Neural progenitor cell (in vitro differentiated cells): ENCODE data around the gene HERC2. TPM values are rescaled to one million over a fixed set of nuclear protein-coding genes. Genes with fewer than 3 reads are reported as not detected.

Experiments used
- DNase-seq: peaks from one replicate; pipeline ENCODE4 v3.0.0-alpha.2; 2016; ENCODE audit warnings: low spot score
- H2AFZ ChIP-seq: fragments of 200-600 bp; sonication (generic); replicated peaks from 2 replicates; pipeline ENCODE4 v1.6.1; 2016; ENCODE audit warnings: antibody characterized with exemption
- H3F3A ChIP-seq: fragments of 200-600 bp; sonication (generic); 2 replicates; pipeline ENCODE4 v1.6.1; 2016; ENCODE audit warnings: antibody characterized with exemption, low read depth
- H3K27ac ChIP-seq: fragments of 200-600 bp; sonication (generic); 2 replicates; pipeline ENCODE4 v1.5.1; 2016; ENCODE audit warnings: mild to moderate bottlenecking
- H3K27me3 ChIP-seq: fragments of 200-600 bp; sonication (generic); 2 replicates; pipeline ENCODE4 v1.6.1; 2016; ENCODE audit warnings: mild to moderate bottlenecking, moderate library complexity
- H3K36me3 ChIP-seq: fragments of 200-600 bp; sonication (generic); 2 replicates; pipeline ENCODE4 v1.5.1; 2016
- H3K4me1 ChIP-seq: fragments of 200-600 bp; sonication (generic); 2 replicates; pipeline ENCODE4 v1.6.1; 2016; ENCODE audit warnings: mixed run types
- H3K4me2 ChIP-seq: fragments of 200-600 bp; sonication (generic); 2 replicates; pipeline ENCODE4 v1.6.1; 2016
- H3K4me3 ChIP-seq: fragments of 200-600 bp; sonication (generic); 2 replicates; pipeline ENCODE4 v1.5.1; 2016
- H3K79me2 ChIP-seq: fragments of 200-600 bp; sonication (generic); 2 replicates; pipeline ENCODE4 v1.6.1; 2016; ENCODE audit warnings: low read depth
- H3K9ac ChIP-seq: fragments of 200-600 bp; sonication (generic); 2 replicates; pipeline ENCODE4 v1.6.1; 2016
- H3K9me3 ChIP-seq: fragments of 200-600 bp; sonication (generic); 2 replicates; pipeline ENCODE4 v1.5.1; 2016; ENCODE audit warnings: low read depth
- H4K20me1 ChIP-seq: fragments of 200-600 bp; sonication (generic); 2 replicates; pipeline ENCODE4 v1.6.1; 2016; ENCODE audit warnings: low read depth
- H3K27ac Mint-ChIP-seq: 3 replicates; pipeline ENCODE4 v1.8.0; 2021; ENCODE audit warnings: mixed read lengths
- H3K27me3 Mint-ChIP-seq: 2 replicates; pipeline ENCODE4 v1.8.0; 2022; ENCODE audit warnings: low read depth, mild to moderate bottlenecking, inconsistent platforms, moderate library complexity, mixed read lengths; ENCODE audit not compliant: insufficient read depth
- H3K36me3 Mint-ChIP-seq: 3 replicates; pipeline ENCODE4 v1.8.0; 2021; ENCODE audit warnings: mixed read lengths
- H3K4me1 Mint-ChIP-seq: 3 replicates; pipeline ENCODE4 v1.8.0; 2021; ENCODE audit warnings: mixed read lengths
- H3K4me3 Mint-ChIP-seq: 3 replicates; pipeline ENCODE4 v1.8.0; 2021; ENCODE audit warnings: mild to moderate bottlenecking, moderate library complexity, mixed read lengths
- H3K9me3 Mint-ChIP-seq: 3 replicates; pipeline ENCODE4 v1.8.0; 2020; ENCODE audit warnings: mixed read lengths
- CTCF ChIP-seq: fragments of 200-600 bp; sonication (generic); IDR thresholded peaks from 2 replicates; pipeline ENCODE4 v1.5.1; 2017; ENCODE audit warnings: antibody characterized with exemption, mild to moderate bottlenecking
- EZH2 ChIP-seq: fragments of 200-600 bp; sonication (generic); IDR thresholded peaks from 2 replicates; pipeline ENCODE4 v1.6.1; 2017; ENCODE audit warnings: antibody characterized with exemption, mild to moderate bottlenecking, moderate library complexity
- EZH2phosphoT487 ChIP-seq: fragments of 200-600 bp; sonication (generic); IDR thresholded peaks from 2 replicates; pipeline ENCODE4 v1.6.1; 2017; ENCODE audit warnings: antibody characterized with exemption
- total RNA-seq: library from RNA; depleted of rRNA; stranded (reverse); fragments of >200 nt; gene quantifications from 2 replicates; pipeline ENCODE4 v1.2.3, GENCODE V29; 2015; ENCODE audit warnings: low replicate concordance

The HERC2 gene
- total RNA-seq, 1 donor from 2014 or later: 15.3 TPM

GRCh38 chr15:28114114-28114455, 207.9 kb downstream of the HERC2 start:
- Histone ChIP-seq H4K20me1 (no peaks in the 10 kb centered on the region), H3K27me3 (no peaks in the 10 kb centered on the region), H3K9me3 (no peaks in the 10 kb centered on the region), H3F3A (no peaks in the 10 kb centered on the region), H3K4me2 (no peak overlapping the region), H3K79me2 (no peaks in the 10 kb centered on the region), H3K4me1 (no peaks in the 10 kb centered on the region), H3K27ac (no peak overlapping the region), H2AFZ (no peak overlapping the region), H3K36me3 (no peaks in the 10 kb centered on the region), H3K4me3 (no peak overlapping the region), H3K9ac (no peak overlapping the region)
- H3K4me3 Mint-ChIP-seq: no peak overlapping the region
- peaks cover 6% of the 10 kb centered on the region for H3K27me3 Mint-ChIP-seq
- no peak for DNase-seq
- H3K36me3 Mint-ChIP-seq: peaks cover 41% of the 10 kb centered on the region
- no peak overlapping the region for H3K27ac Mint-ChIP-seq
- TF ChIP-seq CTCF (no peak), EZH2 (no peak), EZH2phosphoT487 (no peak)
- peaks cover 4% of the 10 kb centered on the region for H3K4me1 Mint-ChIP-seq
- no peaks in the 10 kb centered on the region for H3K9me3 Mint-ChIP-seq

DNA sequence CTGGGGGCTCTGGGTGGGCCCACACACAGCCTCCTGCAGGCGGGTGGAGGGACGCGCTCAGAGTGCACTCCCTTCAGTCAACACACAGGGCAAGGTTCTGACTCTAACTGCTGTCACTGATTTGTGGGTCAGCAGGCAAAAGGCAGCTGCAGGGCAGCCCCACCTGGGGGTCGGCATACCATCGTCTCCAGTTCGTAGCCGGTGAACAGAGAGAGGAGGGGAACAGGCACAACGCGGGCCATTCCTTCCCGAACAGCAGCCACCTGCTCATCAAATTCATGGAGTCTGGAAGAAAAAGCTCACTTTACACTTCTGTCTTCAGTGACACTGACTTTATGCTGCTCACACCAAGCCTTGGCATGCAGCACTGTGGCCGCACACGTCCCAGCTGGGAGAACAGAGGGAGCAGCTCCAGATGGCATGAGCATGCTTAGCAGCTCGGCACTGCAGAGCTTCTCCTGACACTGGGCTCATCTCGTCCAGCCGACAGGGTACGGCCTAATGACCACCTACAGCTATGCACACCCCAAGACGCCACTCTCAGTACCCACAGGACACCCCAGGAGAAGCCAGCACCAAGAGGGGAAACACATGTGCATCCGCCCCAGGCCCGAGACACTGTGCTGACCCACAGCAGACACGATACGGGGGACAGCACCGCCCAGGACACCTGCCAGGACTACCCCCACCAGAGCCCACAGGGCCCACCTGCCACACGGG, 208.4 kb downstream of the HERC2 start:
- Mint-ChIP-seq H3K27me3 (peaks cover 8% of the 10 kb centered on the region), H3K4me3 (no peak overlapping the region), H3K27ac (no peak overlapping the region), H3K4me1 (peaks cover 4% of the 10 kb centered on the region), H3K36me3 (peaks cover 41% of the 10 kb centered on the region), H3K9me3 (no peaks in the 10 kb centered on the region)
- TF ChIP-seq CTCF: no peak
- no peak for TF ChIP-seq EZH2phosphoT487
- no peak for TF ChIP-seq EZH2
- Histone ChIP-seq H3K79me2 (no peaks in the 10 kb centered on the region), H3F3A (no peaks in the 10 kb centered on the region), H3K27me3 (peaks cover 3% of the 10 kb centered on the region), H3K4me1 (no peaks in the 10 kb centered on the region), H3K4me2 (no peak overlapping the region), H3K4me3 (no peak overlapping the region), H2AFZ (no peak overlapping the region), H3K36me3 (no peaks in the 10 kb centered on the region), H4K20me1 (no peaks in the 10 kb centered on the region), H3K27ac (no peak overlapping the region), H3K9ac (no peak overlapping the region), H3K9me3 (no peaks in the 10 kb centered on the region)
- DNase-seq: no peak

GRCh38 chr15:28112962-28113361, 209.0 kb downstream of the HERC2 start:
- peaks cover 40% of the 10 kb centered on the region for H3K36me3 Mint-ChIP-seq
- Histone ChIP-seq H3K36me3 (no peaks in the 10 kb centered on the region), H3K27ac (no peak overlapping the region), H3K4me1 (no peaks in the 10 kb centered on the region), H3K9me3 (no peaks in the 10 kb centered on the region), H3K27me3 (peaks cover 8% of the 10 kb centered on the region), H3K9ac (no peak overlapping the region), H3K79me2 (no peaks in the 10 kb centered on the region), H3F3A (peaks cover under 1% of the 10 kb centered on the region), H2AFZ (no peak overlapping the region), H4K20me1 (no peaks in the 10 kb centered on the region), H3K4me2 (no peak overlapping the region), H3K4me3 (no peak overlapping the region)
- no peak overlapping the region for H3K4me3 Mint-ChIP-seq
- peaks cover 9% of the 10 kb centered on the region for H3K27me3 Mint-ChIP-seq
- H3K9me3 Mint-ChIP-seq: no peaks in the 10 kb centered on the region
- no peak overlapping the region for H3K27ac Mint-ChIP-seq
- TF ChIP-seq EZH2: no peak
- TF ChIP-seq CTCF: no peak
- TF ChIP-seq EZH2phosphoT487: no peak
- peaks cover 4% of the 10 kb centered on the region for H3K4me1 Mint-ChIP-seq
- DNase-seq: no peak
